GM21619 (cell line): Measurements from ENCODE around the gene DDIT4.

ENCODE experiments used
- ATAC-seq: cut with Tn5 transposase; IDR thresholded peaks from one replicate; pipeline ENCODE4 v1.9.1; 2021; ENCODE audit not compliant: unreplicated experiment

Gene DDIT4

DNA sequence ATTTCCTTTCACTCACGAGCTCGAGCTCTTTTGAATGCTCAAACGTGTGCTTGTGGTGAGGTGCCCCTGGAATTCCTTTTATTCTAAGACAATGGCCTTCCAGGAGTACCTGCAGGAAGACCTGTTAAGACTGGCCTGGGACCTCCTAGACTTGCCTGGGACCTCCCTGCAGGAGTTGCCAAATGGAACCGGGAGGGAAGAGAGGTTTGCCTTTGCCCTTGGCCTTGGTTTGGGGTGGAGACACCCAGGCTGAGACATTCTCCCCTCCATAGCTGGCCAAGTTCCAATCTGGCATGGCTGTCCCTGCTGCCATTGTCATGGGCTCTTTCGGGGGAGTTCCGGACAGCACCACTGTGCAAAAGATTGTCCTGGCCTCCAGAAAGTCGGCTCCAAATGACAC is 41.3 kb downstream of the DDIT4 start:
- no peak for ATAC-seq

DNA sequence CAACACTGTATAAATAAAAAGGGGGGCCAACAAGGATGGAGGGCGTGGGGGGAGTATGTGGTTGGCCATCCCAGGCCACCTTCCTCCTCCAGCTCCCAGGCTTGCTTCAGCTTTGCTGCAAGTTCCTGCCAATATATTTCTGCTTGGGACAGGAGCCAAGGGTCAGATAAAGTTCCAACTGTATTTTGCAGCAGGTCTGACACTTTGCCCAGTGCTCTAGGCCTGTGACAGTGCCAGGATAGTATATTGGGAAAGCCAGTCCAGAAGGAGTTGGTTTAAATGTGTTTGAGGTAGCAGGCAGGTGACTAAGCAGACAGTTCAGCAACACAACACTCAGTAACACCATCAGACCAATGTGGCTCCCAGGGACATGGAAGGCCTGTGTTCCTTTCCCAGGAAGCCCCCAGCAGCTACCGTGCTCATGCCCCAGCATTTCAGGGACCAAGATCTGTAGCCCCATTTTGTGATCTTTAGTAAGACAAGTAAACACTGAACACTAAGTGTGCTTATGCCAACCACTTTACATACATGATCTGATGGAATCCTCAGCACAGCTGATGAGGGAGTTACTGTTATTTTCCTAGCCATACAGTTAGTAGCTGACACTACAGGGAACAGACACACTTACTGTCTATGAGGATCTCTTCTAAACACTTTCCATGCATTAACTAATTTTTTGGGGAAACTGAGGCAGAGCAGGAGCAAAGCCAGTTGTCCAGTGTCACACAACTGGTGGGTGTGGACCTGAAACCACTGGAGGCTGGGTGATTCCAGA is 42.1 kb downstream of the DDIT4 start:
- ATAC-seq, result no peak

DNA sequence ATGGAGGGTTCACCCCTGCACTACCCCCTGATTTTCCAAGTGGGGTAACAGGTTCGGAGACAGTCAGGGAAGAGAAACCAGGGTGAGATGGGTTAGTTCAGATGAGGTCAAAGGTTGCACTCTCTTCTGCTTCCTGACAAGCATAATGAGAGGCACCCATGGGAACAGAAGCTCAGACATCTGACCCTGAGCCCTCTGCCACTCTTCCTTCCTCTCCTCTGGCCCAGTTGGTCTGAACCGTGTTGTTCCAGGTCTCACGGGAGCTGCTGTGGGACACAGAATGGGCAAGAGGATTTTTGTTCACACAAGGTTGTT is 42.6 kb downstream of the DDIT4 start:
- no peak for ATAC-seq

DNA sequence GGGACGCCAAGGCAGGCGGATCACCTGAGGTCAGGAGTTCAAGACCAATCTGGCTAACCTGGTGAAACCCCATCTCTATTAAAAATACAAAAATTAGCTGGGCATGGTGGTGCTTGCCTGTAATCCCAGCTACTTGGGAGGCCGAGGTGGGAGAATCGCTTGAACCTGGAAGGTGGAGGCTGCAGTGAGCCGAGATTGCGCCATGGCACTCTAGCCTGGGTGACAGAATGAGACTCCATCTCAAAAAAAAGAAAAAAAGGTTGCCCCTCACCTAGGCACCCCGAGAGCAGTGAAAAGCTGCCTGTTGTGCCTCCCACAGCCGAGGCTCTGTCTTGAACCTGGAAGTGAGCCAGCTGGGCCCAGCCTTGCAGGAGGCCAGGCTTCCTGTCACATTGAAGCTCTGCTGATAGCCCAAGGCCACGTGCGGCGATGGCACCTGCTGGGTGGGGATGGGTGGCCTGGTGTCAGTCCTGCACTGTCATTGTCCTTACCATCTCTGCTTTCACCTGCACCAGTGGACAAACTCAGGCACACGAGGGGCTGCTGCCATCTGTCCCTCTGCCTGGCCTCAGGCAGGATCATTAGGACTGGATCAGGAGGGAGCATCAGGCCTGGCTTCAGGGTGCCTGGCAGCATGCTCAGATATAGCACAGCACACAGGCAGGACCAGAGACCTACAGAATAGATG is 43.2 kb downstream of the DDIT4 start:
- no peak for ATAC-seq

DNA sequence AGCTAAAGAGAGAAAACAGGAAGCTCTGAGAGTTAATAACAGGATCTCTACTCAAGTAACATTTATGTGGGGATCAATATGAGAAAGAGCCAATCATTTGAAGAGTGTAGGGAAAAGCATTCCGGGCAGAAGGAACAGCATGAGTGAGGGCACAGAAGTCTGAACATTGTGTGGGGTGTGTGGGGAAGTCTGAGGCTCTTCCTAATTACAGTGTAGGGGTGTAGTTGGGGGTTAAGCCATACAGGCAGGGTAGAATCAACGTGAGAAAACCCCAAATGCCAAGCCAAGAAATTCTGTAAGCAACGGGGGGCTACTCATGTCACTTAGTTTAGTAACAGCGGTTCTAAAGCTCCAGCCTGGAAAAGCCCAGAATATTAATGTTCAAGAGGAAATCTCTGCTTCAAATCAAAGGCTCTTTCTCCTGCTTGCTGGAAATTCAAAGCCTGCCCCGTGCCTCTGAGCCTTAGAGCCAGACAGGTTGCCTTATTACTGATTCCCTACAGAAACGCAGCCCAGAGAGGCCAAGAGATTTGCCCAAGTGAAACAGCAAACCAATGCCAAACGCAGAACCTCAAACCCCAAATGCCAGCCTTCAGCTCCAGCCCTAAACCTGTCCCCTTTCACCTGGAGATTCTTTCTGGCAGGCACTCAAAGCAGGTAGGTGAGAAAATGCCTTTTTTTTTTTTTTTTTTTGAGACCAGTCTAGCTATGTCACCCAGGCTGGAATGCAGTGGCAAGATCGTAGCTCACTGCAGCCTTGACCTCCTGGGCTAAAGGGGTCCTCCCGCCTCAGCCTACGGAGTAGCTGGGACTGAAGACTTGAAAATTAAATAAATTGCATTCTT is 44.9 kb downstream of the DDIT4 start:
- no peak for ATAC-seq

DNA sequence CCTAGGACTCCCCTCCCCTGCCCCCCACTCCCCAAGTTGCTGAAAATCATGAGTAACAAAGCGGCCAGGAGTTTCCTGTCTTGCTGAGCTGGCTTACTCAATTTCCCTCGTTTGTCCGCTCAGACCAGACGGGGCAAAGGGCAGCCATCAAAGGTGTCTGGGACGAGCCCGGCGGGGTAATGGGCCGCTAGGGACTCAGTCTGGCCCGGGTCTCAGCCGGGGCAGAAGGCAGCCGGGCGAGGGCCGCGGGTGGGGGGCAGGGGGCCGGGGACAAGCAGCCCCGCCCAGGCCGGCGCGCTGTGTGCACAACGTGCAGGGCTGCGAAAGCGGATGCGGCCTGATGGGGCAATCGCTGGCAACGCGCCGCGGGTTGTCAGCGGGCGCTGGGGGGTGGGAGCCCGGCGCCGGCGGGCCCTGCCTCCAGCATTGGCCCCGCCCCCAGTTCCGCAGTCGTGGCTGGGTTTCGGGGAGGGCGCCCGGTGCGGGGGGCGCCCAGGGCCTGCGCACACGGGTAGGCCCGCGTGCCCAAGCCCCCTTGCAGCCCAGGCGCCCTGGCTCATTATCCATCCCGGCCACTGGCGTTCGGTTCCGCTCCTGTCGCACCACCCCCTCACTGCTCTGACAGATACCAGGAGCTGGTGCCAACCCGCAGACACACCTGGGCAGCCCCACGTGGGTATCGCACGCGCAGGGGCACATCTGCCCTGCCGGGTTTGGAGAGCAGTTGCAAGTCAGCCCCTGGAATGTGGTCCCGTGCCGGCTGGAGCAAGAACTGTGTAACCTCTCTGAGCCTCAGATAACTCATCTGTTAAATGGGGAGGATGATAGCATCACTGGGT is 45.9 kb downstream of the DDIT4 start:
- ATAC-seq, result peak; percentile 35

DNA sequence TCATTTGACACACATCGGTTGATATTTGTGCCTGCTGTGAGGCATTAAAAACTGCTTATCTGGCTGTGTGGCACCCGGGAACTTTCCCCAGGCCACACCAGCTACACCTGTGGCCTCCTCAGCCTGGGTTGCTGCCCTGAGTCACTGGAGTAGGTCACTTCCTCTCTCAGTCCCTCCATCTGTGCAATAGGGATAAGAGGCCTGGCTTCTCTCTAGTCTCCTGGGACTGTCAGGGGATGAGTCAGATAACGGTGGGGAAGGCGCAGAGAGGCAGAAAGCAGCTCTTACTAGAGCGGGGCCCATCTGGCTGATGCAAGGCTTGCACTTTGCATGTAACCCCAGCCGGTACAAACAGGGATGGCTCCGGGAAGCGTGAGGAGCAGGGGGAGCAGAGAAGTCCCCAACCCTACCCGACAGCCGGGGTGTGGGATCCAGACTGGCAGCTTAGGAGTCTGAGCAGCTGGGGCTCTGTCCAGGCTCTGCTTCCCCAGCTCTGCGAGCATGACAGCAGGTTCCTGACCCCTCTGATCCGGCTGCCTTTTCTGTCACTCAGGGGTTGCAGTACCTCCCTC is 47.0 kb downstream of the DDIT4 start:
- peak; percentile 63 for ATAC-seq

DNA sequence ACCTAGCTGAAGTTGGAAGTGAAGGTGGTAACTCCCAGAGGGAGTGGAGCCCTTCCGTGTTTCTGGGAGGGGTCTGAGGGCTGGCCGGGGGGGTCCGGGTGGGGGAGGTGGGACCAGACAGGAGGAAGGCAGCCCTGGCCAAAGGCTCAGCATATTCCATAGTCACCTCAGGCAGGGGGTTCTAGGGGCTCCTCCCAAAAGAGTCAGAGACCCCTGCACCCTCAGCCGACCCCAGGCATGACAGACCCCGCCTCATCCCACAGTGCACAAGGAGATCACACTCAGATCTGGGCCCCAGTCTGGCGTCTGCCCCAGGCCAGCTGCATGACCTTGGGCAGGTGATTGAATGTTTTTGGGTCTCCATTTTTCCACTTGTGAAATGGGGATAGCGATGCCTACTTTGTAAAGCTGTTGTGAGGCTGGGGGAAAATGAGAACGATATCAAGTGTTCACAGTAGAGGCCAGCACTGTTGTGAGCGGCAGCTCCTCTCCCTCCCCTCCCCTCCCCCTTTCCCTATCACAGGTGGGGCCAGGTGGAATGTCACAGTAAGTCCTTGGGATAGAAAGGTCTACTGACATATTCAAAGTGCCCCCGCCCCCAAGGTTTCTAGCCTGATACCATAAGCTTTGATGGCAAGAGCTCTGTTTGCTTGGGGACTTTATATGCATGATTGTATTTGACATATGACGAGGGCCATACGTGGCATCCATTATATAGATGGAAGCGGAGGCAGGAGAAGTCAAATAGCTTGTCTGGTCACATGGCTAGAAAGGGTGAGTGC is 47.7 kb downstream of the DDIT4 start:
- ATAC-seq, result no peak

DNA sequence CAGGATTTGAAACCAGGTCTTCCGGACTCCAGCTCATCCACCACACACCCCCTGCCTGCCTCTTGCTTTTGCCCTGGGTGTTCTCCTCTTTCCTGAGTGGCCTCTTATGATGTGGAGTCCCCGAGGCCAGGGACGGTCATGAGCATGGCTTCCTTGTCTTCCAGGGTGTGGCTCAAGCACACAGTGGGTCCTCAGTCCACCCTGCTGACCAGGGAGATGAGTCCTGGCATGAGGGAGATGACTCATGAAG is 48.2 kb downstream of the DDIT4 start:
- no peak for ATAC-seq

DNA sequence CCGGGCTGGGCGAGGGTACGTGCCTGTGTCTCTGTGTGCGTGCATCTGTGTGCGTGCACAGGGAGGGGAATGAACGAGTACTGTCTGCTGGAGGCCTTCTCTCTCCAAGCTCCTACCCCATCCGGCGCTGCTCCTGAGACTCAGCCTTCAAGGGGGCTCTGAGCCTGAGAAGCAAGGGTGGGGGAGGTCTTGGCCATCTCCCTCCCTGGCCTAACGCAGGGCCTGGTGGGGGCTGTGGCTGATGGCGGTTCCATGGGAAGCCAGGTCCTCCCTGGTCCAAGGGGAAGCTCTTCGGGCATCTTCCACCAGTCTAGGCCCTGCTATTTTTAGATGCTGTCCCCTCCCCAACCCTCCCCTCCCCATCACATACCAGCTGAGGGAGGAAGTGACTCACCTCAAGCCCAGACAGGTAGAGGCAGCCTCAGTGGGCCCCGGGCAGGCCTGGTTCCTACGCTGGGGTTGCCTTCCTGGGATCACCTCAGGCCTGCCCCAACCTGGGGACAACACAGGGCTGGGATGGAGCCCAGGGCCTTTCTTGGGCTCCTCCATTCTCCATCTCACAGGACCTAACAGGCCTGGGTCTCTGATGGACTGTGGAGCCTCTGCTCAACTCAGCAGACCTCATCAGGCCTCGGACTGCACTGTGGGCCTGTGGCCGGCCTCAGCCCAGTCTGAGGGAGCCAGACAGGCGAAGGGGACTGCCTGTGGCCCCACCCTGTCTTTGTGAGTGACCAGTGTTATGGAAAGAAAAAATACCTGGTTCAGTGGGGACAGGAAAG is 48.7 kb downstream of the DDIT4 start:
- no peak for ATAC-seq

DNA sequence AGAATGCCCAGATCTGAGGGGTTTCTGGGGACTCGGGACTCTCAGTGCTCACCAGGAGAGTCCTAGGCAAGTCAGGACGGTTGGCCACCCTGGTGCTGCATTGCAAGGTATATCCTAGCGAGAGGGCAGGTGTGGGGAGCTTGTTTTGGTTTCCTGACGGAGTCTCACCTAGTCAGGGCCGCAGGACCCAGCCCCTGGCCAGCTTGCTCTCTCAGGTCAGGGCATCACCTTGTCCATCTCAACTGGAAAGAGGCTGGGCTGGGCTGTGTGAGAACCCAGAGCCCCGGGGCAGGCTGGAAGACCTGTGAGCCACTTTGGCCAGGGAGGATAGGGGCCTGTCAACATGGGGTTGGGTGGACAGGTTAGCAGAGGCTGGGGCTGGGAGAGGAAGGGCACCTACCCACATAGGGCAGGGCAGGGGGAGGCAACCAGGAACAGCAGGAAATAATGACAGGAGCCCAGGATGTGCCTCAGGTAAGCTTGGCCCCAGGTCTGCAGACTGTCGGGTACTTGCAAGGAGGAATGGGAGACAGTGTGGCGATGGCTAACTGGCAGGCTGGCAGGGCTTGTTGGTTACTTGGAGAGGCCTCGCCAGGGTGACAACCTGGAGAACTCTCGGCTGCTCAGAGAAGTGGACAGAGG is 49.5 kb downstream of the DDIT4 start:
- ATAC-seq, result no peak

DNA sequence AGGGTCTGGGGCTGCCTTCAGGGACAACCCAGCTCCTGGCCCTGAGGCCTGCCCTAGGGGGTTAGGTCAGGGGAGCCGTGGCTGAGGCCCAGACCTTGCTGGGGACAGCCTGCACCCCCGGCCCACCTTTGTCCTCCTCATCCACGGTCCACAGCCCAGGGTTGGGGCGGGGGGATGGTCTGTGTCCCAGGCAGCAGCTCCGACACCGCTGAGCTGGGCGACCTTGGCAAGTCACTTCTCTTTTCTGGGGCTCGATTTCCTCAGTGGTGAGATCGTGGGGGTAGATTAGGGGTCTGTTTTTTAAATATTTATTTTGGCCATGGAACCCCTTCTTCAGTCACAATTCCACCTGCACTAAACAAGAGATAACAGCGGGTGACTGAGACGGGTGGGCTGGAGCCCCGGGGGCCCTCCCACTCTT is 50.1 kb downstream of the DDIT4 start:
- no peak for ATAC-seq
